HepG2 (cell line): ENCODE measurements around the gene PIGA.

Source experiments
- BHLHE40 ChIP-seq: IDR thresholded peaks from 2 replicates; pipeline ENCODE4 v1.6.1; 2011; ENCODE audit warnings: low read length, improper control_type of control experiment
- CEBPB ChIP-seq: IDR thresholded peaks from 2 replicates; pipeline ENCODE4 v1.6.1; 2011; ENCODE audit warnings: low read depth, low read length, improper control_type of control experiment, borderline replicate concordance
- ZNF17 ChIP-seq: sonication (generic); formaldehyde crosslinking; IDR thresholded peaks from 2 replicates; pipeline ENCODE4 v1.5.0; 2020; ENCODE audit warnings: mild to moderate bottlenecking, missing genetic modification reagents
- TF ChIP-seq, protein P1 (sequence below): sonication (generic); formaldehyde crosslinking; IDR thresholded peaks from 2 replicates; pipeline ENCODE4 v1.5.0; 2020; ENCODE audit warnings: mild to moderate bottlenecking, missing genetic modification reagents, moderate library complexity

DNA sequence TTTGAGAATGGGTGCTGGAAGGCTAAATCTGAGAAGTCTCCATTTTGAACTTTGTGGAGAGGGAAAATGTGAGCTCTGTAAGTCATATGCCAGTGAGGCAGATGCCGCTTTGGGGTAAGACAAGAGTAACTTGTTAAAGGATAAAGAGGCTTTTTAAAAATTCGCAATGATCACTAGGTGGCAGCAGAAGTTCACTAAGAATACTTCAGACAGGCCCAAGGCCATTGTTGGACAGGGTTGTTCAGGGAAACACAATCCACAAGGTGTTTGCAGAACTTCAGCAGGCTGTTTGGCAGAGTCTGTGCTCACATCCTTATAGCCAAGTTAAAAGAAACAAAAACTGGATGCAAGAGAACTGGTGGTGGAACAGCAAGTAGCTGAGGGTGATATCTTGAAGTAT is 13.7 kb upstream of the PIGA start:
- TF ChIP-seq BHLHE40 (no peak), ZNF17 (CRISPR knock-in tag) (no peak), CEBPB (no peak)
- TF ChIP-seq, protein P1, sequence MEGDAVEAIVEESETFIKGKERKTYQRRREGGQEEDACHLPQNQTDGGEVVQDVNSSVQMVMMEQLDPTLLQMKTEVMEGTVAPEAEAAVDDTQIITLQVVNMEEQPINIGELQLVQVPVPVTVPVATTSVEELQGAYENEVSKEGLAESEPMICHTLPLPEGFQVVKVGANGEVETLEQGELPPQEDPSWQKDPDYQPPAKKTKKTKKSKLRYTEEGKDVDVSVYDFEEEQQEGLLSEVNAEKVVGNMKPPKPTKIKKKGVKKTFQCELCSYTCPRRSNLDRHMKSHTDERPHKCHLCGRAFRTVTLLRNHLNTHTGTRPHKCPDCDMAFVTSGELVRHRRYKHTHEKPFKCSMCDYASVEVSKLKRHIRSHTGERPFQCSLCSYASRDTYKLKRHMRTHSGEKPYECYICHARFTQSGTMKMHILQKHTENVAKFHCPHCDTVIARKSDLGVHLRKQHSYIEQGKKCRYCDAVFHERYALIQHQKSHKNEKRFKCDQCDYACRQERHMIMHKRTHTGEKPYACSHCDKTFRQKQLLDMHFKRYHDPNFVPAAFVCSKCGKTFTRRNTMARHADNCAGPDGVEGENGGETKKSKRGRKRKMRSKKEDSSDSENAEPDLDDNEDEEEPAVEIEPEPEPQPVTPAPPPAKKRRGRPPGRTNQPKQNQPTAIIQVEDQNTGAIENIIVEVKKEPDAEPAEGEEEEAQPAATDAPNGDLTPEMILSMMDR (CRISPR knock-in tag): peak; percentile 63
